ENCODE results near the gene ZNF839.

Gene ZNF839

DNA sequence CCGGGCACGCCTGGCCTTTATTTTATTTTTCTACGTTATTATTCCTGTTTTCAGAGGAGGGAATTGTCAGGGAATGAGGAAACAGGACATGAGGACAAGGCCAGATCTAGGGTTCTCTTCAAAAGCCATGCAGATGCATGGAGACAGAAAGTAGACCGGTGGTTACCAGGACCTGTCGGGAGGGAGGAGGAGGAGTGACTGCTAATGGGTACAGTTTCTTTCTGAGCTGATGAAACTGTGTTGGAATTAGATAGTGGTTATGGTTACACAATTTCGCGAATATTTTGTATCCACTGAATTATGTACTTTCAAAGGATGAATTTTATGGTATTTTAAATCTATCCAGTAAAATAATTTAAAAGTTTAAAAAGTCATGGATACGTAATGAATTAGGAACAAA, 11.3 kb downstream of the ZNF839 start:
- H3K4me3 ChIP-seq (replicated peaks; ENCODE audit: low read depth, low read length) = no peak overlapping the region
- TF ChIP-seq, protein P1, sequence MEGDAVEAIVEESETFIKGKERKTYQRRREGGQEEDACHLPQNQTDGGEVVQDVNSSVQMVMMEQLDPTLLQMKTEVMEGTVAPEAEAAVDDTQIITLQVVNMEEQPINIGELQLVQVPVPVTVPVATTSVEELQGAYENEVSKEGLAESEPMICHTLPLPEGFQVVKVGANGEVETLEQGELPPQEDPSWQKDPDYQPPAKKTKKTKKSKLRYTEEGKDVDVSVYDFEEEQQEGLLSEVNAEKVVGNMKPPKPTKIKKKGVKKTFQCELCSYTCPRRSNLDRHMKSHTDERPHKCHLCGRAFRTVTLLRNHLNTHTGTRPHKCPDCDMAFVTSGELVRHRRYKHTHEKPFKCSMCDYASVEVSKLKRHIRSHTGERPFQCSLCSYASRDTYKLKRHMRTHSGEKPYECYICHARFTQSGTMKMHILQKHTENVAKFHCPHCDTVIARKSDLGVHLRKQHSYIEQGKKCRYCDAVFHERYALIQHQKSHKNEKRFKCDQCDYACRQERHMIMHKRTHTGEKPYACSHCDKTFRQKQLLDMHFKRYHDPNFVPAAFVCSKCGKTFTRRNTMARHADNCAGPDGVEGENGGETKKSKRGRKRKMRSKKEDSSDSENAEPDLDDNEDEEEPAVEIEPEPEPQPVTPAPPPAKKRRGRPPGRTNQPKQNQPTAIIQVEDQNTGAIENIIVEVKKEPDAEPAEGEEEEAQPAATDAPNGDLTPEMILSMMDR (IDR thresholded peaks at IDR 0.05; ENCODE audit: low read length, missing control alignments) = no peak
- DNase-seq (ENCODE audit: low read depth) = no peak

DNA sequence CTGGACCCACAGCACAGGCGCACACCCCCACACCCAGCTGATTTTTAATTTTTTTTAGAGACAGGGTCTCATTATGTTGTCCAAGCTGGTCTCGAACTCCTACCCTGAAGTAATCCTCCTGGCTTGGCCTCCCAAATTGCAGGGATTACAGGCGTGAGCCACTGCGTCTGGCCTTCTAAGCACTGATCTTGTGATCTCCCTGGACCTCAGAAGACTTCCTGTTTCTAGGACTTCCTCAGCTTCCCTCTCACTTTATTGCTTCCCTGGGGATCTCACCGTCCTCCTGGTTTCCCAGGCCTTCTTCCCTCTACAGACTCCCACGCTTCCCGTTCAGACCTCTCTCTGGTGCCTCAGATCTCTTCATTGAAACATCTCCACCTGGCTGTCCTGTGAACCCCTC, 13.8 kb downstream of the ZNF839 start:
- TF ChIP-seq, protein P1 (IDR thresholded peaks at IDR 0.05; ENCODE audit: low read length, missing control alignments) = no peak
- no peak overlapping the region for H3K4me3 ChIP-seq (replicated peaks; ENCODE audit: low read depth, low read length)
- no peak for DNase-seq (ENCODE audit: low read depth)

DNA sequence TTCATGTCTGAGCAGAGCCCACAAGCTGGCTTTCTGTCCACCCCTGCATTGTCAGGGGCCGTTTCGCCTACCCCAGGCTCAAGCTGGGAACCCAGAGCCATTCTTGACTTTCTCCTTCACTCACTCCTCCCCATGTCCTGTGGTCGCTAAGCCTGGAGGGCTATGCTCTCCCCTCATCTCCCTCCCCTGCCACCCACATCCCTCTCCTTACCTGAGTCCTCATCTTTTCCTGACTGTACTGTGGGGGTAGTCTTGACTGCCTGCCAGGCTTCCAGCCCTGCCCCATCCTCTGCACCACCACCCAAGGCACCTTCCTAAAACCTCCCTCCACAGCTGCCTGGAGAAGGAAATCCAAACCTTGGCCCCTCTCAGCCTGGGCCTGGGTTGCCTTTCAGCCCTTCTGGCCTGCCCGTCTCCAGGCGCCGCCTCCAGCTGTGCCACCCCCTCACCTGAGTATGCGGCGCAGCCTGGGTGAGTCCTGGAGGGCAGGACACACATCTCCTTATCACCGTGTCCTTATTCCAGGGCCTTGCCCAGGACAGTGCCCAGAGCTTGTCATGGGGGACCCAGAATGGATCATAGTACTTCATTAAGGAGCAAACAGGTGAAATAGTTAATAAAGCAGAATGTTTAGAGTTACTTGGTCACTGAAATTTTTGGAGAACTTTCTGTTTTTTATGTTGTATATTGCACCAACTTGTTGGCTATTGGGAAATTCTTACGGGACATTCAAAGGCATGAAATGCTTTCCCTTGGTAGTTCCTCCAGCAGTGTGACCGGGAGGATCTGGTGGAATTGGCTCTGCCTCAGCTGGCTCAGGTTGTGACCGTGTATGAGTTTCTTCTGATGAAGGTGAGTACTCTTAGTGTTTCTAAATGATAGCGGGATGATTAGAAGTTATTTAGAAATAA, 14.5 kb downstream of the ZNF839 start:
- no peak for DNase-seq (ENCODE audit: low read depth)
- TF ChIP-seq, protein P1 (IDR thresholded peaks at IDR 0.05; ENCODE audit: low read length, missing control alignments) = no peak
- H3K4me3 ChIP-seq (replicated peaks; ENCODE audit: low read depth, low read length) = no peak overlapping the region

DNA sequence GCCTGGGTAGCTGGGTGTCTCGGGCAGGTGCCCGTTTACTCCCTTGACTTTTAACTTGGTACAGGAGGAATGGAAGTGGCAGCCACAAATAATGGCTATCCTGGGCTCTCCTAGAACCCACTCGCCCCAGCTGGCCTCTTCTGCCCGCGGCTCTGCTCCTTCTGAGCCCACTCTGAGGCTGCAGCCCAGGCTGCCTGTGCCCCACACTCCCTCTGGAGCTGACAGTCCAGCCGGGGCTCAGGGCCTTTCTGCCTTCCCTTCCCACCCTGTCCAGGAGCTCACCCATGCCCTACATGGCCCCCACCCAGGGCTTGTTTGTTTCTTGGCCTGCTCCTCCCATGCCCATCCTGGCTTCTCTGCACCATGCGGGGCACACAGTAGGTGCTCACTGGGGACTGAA, 15.6 kb downstream of the ZNF839 start:
- DNase-seq (ENCODE audit: low read depth) = no peak
- TF ChIP-seq, protein P1 (IDR thresholded peaks at IDR 0.05; ENCODE audit: low read length, missing control alignments) = no peak
- no peak overlapping the region for H3K4me3 ChIP-seq (replicated peaks; ENCODE audit: low read depth, low read length)

DNA sequence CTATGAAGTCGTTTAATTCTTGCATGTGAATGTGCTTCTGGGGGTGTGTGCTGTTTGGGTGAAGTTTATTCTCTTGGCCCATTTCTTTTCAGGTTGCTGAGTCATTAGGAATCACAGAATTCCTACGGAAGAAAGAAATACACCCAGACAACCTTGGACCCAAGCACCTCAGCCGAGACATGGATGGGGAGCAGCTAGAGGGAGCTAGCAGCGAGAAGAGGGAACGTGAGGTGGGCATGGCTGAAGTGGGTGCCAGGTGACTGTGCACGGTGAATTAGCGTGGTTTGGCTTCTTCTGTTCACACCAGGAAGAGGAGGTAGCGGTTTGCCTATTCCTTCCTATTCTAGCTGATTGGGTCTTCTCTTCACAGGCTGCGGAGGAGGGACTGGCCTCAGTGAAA, 19.2 kb downstream of the ZNF839 start:
- DNase-seq (ENCODE audit: low read depth) = no peak
- TF ChIP-seq, protein P1 (IDR thresholded peaks at IDR 0.05; ENCODE audit: low read length, missing control alignments) = no peak
- H3K4me3 ChIP-seq (replicated peaks; ENCODE audit: low read depth, low read length) = no peak overlapping the region

DNA sequence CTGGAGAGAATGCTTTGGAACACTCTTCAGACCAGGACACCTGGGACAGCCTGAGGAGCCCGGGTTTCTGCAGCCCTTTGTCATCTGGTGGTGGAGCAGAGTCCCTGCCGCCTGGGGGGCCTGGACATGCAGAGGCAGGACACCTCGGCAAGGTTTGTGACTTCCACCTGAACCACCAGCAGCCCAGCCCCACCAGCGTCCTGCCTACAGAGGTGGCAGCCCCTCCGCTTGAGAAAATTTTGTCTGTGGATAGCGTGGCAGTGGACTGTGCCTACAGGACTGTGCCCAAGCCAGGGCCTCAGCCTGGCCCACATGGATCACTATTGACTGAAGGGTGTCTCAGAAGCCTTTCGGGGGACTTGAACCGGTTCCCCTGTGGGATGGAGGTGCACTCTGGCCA, 22.0 kb downstream of the ZNF839 start:
- TF ChIP-seq, protein P1 (IDR thresholded peaks at IDR 0.05; ENCODE audit: low read length, missing control alignments) = no peak
- no peak for DNase-seq (ENCODE audit: low read depth)
- H3K4me3 ChIP-seq (replicated peaks; ENCODE audit: low read depth, low read length) = no peak overlapping the region

DNA sequence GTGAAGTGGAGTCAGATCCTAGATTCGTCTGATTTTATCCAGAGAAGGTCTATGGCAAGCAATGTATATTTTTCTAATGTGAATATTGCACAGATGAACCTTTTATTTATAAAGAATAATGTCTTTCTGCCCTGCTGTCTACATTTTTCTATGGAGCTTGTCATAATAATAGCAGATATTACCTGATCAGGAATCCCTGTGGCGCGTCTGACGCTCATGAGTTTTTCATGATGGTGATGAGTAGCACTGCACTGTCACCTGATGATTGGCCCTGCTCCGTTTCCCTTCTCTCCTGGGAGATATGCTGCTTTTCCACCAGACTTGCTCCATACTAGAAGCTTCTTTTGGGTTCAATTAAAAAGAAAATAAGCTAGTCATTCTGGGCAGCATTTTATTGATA, 22.7 kb downstream of the ZNF839 start:
- no peak for DNase-seq (ENCODE audit: low read depth)
- no peak overlapping the region for H3K4me3 ChIP-seq (replicated peaks; ENCODE audit: low read depth, low read length)
- TF ChIP-seq, protein P1 (IDR thresholded peaks at IDR 0.05; ENCODE audit: low read length, missing control alignments) = no peak
